HUES48 (cell line): ENCODE data around the gene GATA5.
A peak's percentile ranks its signal among the peaks of the same experiment; 100 is the strongest.

Experiments
- H3K27ac ChIP-seq: one replicate; pipeline ENCODE4 v1.7.0; 2013; ENCODE audit warnings: low read depth, low read length, inconsistent platforms
- H3K27me3 ChIP-seq: 2 replicates; pipeline ENCODE4 v1.6.1; 2013; ENCODE audit warnings: mild to moderate bottlenecking, low read length; ENCODE audit not compliant: control insufficient read depth, insufficient read depth
- H3K36me3 ChIP-seq: 2 replicates; pipeline ENCODE4 v1.6.1; 2013; ENCODE audit warnings: low read length; ENCODE audit not compliant: control insufficient read depth, insufficient read depth
- H3K4me1 ChIP-seq: 2 replicates; pipeline ENCODE4 v1.6.1; 2013; ENCODE audit warnings: mild to moderate bottlenecking, low read length; ENCODE audit not compliant: control insufficient read depth, insufficient read depth
- H3K4me3 ChIP-seq: 2 replicates; pipeline ENCODE4 v1.5.1; 2013; ENCODE audit warnings: mild to moderate bottlenecking, low read depth, low read length
- H3K9ac ChIP-seq: 2 replicates; pipeline ENCODE4 v1.6.1; 2013; ENCODE audit warnings: mild to moderate bottlenecking, low read depth, low read length, moderate library complexity
- H3K9me3 ChIP-seq: 2 replicates; pipeline ENCODE4 v1.6.1; 2013; ENCODE audit warnings: low read length; ENCODE audit not compliant: control insufficient read depth, insufficient read depth

Gene GATA5

DNA sequence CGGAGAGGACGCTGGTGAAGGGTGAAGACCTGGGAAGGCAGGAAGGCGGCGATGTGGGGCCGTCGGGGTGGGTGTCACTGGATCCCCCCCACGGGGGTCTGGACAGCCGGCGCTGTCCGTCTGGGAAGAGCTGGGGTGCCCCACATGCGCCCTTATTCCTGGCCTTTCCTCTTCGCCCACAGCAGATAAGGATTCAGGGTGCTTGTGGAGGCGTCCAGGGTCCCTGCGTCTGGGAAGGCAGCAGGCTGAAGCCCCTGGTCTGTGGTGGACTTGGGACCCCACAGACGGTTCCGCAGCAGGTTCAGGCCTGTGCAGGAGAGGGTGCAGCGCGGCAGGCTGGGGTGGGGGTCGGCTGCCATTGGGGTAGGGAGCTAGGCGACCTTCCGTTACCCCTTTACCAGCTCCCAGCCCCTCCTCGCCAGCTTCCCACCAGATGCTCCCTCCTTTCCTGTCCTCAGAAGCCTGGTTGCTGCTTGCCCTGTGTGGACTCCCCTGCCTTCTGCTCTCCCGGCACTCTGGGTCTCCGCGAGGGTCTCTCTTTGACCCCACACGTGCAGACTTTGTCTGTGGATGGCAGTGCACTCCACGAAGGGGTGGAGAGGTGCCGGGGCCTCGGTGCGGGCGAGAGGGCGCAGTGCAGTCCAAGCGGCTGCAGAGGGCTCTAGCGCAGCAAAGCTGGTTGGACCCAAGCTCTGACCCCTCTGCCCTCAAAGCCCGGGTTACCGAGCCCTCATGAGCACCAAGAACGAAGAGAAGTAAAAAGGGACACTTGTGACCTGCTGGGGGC is 2.1 kb upstream of the GATA5 start:
- H3K27ac ChIP-seq, result no peak overlapping the region
- H3K9me3 ChIP-seq, result no peaks in the 10 kb centered on the region
- H3K9ac ChIP-seq, result no peak overlapping the region
- H3K4me3 ChIP-seq, result no peak overlapping the region
- H3K27me3 ChIP-seq, result peaks cover 94% of the 10 kb centered on the region
- peaks cover 20% of the 10 kb centered on the region; the same call in 1 of the 2 replicates for H3K4me1 ChIP-seq
- no peaks in the 10 kb centered on the region for H3K36me3 ChIP-seq

DNA sequence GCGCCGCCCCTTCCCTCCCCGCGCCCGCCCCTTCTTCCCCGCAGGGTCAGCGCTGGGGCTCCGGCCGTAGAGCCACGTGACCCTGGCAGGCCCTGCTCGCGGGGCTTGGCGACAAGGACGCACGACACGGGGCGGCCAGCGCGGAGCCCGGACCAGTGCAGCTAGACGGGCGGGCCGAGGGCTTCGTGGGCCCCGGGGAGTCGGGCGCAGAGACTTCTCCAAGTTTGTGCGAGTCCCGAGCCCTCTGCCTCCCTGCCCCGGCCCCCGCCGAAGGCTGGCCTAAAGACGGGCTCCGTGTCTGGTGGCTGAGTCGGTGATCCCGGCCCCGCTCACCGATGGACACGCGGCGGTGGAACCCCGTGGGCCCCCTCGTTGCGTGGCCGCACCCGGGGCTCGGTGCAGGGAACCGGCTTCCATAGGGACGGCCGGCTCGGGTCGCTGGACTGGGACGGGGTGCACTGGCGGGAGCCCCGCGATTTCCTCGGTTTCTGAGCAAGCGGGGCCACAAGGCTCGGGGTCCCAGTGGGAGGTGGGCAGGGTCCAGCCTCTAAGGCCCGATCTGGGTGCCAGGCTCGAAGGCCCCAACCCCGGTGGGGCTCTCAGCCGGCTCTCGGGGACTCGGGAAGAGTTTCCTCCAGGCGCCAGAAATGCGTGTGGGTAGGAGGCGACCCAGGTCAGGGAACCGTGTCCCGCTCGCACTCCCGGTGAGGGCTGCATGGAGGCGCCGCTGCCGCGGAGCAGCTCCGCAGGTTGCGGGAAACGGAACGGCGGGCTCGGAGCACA is 452 bp upstream of the GATA5 start:
- Histone ChIP-seq H3K9ac (no peak overlapping the region), H3K4me3 (peak overlapping the region; percentile 57), H3K4me1 (peaks cover 6% of the 10 kb centered on the region; the same call in 1 of the 2 replicates), H3K27me3 (peaks cover 87% of the 10 kb centered on the region), H3K36me3 (no peaks in the 10 kb centered on the region), H3K9me3 (no peaks in the 10 kb centered on the region), H3K27ac (no peak overlapping the region)

DNA sequence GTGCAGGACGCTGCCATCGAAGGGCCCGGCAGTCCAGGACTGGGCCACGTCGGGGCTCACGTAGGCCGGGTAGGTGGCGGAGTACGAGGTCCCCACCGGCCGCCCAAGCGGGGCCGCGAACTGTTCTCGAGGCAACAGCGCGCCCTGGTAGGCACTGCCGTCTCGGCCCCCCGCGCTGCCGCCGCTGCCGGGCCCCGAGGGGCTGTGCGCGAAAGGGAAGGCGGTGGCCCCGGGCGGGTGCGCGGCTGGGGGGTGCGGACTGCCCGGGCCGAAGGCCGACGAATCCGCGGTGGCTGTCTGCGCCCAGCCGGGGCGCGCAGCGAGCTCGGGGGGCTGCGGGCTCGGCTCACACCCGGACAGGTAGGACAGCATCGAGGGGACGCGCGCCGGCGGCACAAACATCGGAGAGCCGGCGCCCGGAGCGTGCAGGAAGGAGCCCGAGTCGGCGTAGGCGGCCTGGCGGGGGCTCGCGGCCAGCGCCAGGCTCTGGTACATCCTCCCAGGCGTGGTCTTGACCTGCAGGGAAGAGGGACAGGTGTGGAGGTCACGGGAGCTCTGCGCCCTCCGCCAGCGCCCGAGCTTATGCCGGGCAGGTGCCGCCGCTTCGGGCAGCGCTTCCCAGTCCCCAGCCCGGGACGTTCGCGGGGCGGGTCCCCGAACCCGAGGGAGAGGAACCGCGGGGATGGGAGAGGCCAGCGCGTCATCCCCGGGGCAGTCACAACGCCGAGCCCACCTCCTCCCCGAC is 596 bp downstream of the GATA5 start:
- Histone ChIP-seq H3K27ac (no peak overlapping the region), H3K4me1 (peaks cover 6% of the 10 kb centered on the region; the same call in 1 of the 2 replicates), H3K27me3 (peaks cover 79% of the 10 kb centered on the region), H3K4me3 (peak overlapping the region; percentile 54; the same call in 1 of the 2 replicates), H3K36me3 (no peaks in the 10 kb centered on the region), H3K9me3 (no peaks in the 10 kb centered on the region), H3K9ac (no peak overlapping the region)

DNA sequence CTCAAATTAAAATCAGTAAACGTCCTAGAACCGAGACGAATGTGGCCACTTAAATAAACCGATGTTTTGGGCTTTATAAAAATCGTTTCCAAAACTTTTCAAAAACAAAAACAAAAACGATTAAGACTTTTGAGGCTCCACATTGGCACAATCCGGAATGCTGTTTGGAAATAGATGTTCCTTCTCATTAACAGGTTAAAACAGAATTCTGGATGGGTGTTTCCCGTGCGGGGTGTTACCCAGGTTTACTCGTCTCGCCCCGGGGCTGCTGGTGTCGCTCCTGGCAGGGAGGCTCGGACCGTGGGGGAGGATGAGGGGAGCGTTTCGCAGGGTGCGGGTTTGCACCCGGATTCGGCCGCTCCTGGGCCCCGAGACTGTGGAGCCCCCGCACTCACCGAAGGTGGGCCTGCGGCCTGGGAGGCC is 1.2 kb downstream of the GATA5 start:
- no peak overlapping the region for H3K9ac ChIP-seq
- no peak overlapping the region for H3K27ac ChIP-seq
- H3K27me3 ChIP-seq, result peaks cover 82% of the 10 kb centered on the region
- H3K4me1 ChIP-seq, result peaks cover 6% of the 10 kb centered on the region; the same call in 1 of the 2 replicates
- H3K36me3 ChIP-seq, result no peaks in the 10 kb centered on the region
- H3K9me3 ChIP-seq, result no peaks in the 10 kb centered on the region
- H3K4me3 ChIP-seq, result peak overlapping the region; percentile 54

DNA sequence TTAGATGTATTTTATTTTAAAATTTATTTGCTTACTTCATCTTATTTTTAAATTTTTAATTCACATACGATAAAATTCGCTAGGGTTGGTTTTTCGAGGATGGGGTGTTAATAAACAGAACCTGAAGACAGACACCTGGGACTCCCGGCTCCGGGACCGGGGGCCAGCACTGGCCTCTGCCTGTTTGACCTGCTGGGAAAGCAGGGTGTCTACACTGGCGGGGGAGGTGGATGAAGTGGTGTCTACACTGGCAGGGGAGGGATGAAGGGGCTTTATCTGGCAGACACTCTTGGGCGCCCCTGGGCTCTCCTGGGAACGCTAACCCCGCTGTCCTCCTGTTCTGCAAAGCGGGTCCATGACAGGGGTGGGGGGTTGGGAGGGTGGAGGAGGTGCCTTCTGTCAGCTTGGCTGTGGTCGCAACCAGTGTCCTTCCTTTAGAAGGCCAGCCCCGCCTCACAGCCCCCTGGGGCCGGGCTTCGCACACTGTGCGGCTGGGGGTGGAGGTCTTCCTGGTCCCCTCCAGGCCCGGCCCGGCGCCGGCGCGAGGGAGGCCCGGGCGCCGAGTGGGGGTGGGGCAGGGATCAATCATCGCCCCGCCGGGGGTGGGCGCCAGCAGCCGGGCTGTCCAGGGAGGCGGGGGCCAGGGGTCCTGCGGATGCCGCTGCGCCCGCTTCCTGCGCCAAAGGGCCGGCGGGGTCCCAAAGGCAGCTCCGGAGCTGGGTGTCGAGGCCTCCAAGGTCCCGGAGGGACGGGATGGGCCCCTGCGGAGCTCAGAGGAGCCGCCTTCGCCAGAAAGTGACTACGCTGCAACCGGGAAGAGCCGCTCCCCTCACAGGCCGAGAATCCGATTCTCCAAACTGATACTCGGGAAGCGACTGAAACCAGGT is 1.8 kb downstream of the GATA5 start:
- Histone ChIP-seq H3K27me3 (peaks cover 75% of the 10 kb centered on the region), H3K4me1 (peaks cover 6% of the 10 kb centered on the region; the same call in 1 of the 2 replicates), H3K27ac (no peak overlapping the region), H3K9ac (no peak overlapping the region), H3K4me3 (peak overlapping the region; percentile 54), H3K9me3 (no peaks in the 10 kb centered on the region), H3K36me3 (no peaks in the 10 kb centered on the region)

DNA sequence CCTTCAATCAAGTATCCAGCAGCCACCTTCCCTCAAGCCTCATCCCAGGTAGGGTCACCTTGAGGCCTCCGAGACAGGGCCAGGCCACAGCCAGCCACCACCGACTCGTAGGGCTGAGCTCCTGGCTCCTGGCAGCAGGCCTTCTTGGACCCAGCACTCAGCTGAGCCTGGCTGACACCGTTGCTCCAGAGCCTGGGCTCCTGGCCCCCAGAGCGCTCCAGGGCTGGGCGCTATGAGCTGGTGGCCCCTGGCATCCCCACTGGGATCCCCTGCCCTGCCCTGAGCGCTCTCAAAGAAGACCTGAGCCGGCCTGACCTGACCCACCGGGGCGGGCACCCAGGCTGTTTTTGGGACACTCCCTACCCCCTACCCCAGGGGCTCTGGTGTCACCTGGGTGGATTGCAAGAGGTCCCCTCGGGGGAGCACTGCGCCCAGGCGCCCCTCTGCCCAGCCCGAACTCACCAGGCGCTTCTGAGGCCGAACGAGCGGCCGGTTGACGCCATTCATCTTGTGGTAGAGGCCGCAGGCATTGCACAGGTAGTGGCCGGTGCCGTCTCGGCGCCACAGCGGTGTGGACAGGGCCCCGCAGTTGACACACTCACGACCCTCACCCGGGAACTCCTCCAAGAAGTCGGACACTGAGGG is 2.7 kb downstream of the GATA5 start:
- Histone ChIP-seq H3K9me3 (no peaks in the 10 kb centered on the region), H3K27me3 (peaks cover 66% of the 10 kb centered on the region), H3K4me1 (peaks cover 6% of the 10 kb centered on the region; the same call in 1 of the 2 replicates), H3K9ac (no peak overlapping the region), H3K36me3 (no peaks in the 10 kb centered on the region), H3K4me3 (no peak overlapping the region), H3K27ac (no peak overlapping the region)

DNA sequence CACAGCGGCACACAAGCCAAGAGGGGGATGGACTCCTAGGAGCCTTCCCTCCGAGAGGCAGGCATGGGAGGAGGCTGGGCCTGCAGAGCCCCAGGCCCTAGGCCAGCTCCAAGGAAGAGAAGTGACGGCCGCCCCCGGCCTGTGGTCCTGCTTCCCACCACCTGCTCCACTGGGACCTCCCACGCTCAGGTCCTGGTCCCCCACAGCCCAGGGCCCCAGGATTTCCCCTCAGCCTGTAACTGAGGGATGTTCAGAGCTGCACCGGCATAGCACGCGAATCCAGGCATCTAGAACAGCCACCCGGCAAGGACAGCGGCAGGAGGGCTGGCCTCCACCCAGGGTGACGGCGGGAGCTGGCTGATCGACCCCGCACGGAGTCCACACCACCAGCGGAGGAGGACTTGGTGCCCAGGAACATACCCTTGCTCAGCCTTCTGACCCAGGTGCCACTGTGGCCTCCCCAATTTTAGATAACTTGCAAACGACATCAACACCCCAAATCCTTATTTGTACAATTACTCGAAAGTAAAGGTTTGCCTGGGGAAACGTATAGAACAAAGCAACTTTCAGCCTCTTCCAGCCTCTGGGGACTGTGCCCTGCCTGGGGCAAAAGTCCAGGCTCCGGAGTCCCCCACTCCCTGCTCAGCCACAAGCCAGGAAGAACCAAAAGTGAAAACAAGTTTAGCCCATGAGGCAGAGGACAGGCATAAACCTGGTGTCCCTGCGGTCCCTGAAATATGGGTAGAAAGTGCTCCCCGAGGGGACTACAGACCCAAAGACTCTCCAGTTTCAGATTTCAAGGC is 3.5 kb downstream of the GATA5 start:
- H3K36me3 ChIP-seq, result no peaks in the 10 kb centered on the region
- H3K27ac ChIP-seq, result no peak overlapping the region
- no peak overlapping the region for H3K9ac ChIP-seq
- H3K4me1 ChIP-seq, result peaks cover 6% of the 10 kb centered on the region; the same call in 1 of the 2 replicates
- H3K27me3 ChIP-seq, result peaks cover 59% of the 10 kb centered on the region
- no peak overlapping the region for H3K4me3 ChIP-seq
- H3K9me3 ChIP-seq, result no peaks in the 10 kb centered on the region

DNA sequence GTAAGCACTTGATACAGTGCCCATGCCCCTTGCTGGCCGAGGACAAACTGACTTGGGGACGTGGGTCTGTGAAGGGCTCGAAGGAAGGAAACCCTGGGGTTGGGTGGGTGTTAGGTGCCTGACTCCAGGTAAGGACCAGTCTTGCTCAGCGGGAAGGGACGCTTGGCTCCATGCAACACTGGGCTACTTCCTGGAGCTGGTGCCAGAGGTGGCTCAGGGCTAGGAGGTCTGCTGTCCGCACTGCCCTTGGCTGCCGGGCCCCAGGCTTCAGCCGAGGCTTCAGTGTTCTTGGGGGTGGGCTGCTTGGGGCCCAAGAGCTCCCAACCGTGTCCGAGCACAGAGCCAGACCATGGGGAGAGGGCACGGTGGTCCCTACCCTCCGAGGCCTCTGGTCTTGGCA is 5.3 kb downstream of the GATA5 start:
- H3K9me3 ChIP-seq, result no peaks in the 10 kb centered on the region
- no peak overlapping the region for H3K27ac ChIP-seq

DNA sequence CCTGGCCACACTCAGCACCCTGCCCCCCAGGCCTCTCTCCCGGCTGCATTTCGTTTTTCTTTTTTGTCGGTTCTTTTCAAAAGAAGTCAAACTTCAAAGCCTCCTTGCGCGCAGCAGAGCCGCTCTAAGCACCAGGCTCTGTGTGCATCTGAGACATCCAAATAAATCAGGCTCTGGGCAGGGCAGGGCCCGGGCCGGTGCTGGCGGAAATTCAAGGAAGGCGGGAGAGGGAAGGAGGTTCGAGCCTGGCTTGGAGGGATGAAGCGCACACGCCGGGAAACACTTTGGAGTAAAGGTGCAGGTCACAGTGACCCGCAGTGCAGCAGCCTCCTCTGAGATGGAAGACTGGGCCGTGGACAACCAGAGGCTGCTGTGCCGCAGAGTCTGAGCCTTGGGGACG is 5.8 kb downstream of the GATA5 start:
- H3K4me3 ChIP-seq, result no peak overlapping the region
- no peak overlapping the region for H3K27ac ChIP-seq
- no peak overlapping the region for H3K9ac ChIP-seq
- H3K27me3 ChIP-seq, result peaks cover 37% of the 10 kb centered on the region
- no peaks in the 10 kb centered on the region for H3K9me3 ChIP-seq
- no peaks in the 10 kb centered on the region for H3K36me3 ChIP-seq
- peaks cover 6% of the 10 kb centered on the region; the same call in 1 of the 2 replicates for H3K4me1 ChIP-seq

More for the DNA sequence above, 5.3 kb downstream of the GATA5 start:
- no peak overlapping the region for H3K4me3 ChIP-seq
- H3K27me3 ChIP-seq, result peaks cover 42% of the 10 kb centered on the region
- H3K36me3 ChIP-seq, result no peaks in the 10 kb centered on the region
- no peak overlapping the region for H3K9ac ChIP-seq
- peaks cover 6% of the 10 kb centered on the region; the same call in 1 of the 2 replicates for H3K4me1 ChIP-seq
